Epithelial cell of proximal tubule (primary cell): Measurements from ENCODE around the gene ACTR1B. TPM values are rescaled to one million over a fixed set of nuclear protein-coding genes. Genes with fewer than 3 reads are reported as not detected.
"Not testable (repeated sequence)": the region's sequence is repeated elsewhere in the genome, so short reads cannot be mapped to it uniquely, and the experiment has no call there.

Source experiments
- DNase-seq: peaks from one replicate; pipeline ENCODE4 v3.0.0-alpha.2; 2011; ENCODE audit warnings: low read depth
- H3K4me3 ChIP-seq: 2 replicates; pipeline ENCODE4 v1.5.1; 2011; ENCODE audit warnings: low read depth, mild to moderate bottlenecking, low read length
- CTCF ChIP-seq: conservative IDR thresholded peaks from 2 replicates; pipeline ENCODE4 v1.5.1; 2012; ENCODE audit warnings: low read depth, mild to moderate bottlenecking, low read length
- total RNA-seq: library from RNA; depleted of rRNA; stranded (reverse); fragments of >200 nt; gene quantifications from 2 replicates; pipeline ENCODE4 v1.2.3, GENCODE V29; 2015

Gene ACTR1B
- total RNA-seq, 1 donor from 2014 or later = 35.8 TPM

- TF ChIP-seq CTCF = no peak
- no peak for DNase-seq
- H3K4me3 ChIP-seq = no peak overlapping the region
Observed at GRCh38 chr2:97688062-97688827, 24.4 kb upstream of the ACTR1B start.

- H3K4me3 ChIP-seq, DNase-seq: not testable (repeated sequence)
Observed at GRCh38 chr2:97687235-97687634, 23.4 kb upstream of the ACTR1B start.

GRCh38 chr2:97678298-97678697, 14.5 kb upstream of the ACTR1B start:
- H3K4me3 ChIP-seq = no peak overlapping the region
- no peak for TF ChIP-seq CTCF
- DNase-seq = no peak

- no peak for DNase-seq
- TF ChIP-seq CTCF = no peak
- H3K4me3 ChIP-seq = no peak overlapping the region
Observed at GRCh38 chr2:97677480-97677879, 13.6 kb upstream of the ACTR1B start.

GRCh38 chr2:97676620-97677019, 12.8 kb upstream of the ACTR1B start:
- no peak for DNase-seq
- no peak overlapping the region for H3K4me3 ChIP-seq
- TF ChIP-seq CTCF = no peak

- no peak overlapping the region for H3K4me3 ChIP-seq
- no peak for DNase-seq
- TF ChIP-seq CTCF = no peak
Observed at GRCh38 chr2:97675430-97676113, 11.7 kb upstream of the ACTR1B start.

- DNase-seq = no peak
- TF ChIP-seq CTCF = no peak
- no peak overlapping the region for H3K4me3 ChIP-seq
Observed at GRCh38 chr2:97673915-97674283, 10.1 kb upstream of the ACTR1B start.
